IMR-90 (cell line): ENCODE results near the gene YWHAG. TPM values are rescaled to one million over a fixed set of nuclear protein-coding genes. Genes with fewer than 3 reads are reported as not detected.
A peak's percentile ranks its signal among the peaks of the same experiment; 100 is the strongest.

Experiments
- ATAC-seq: fragments of 200-7000 bp; cut with Tn5 transposase; 2 replicates; pipeline ENCODE4 v1.9.1; 2020; ENCODE audit warnings: low read depth, mild to moderate bottlenecking, moderate library complexity
- BruUV-seq: library from RNA; stranded (reverse); fragments of 400-500 nt; replicated peaks from 2 replicates; lab custom pipeline; 2021; lab: Mats Ljungman, UMichigan
- CTCF ChIA-PET: fragments of 300-600 bp; formaldehyde crosslinking; extraction: SDS; loops from one replicate; lab custom pipeline; 2021; ENCODE audit warnings: antibody characterized with exemption; lab: Yijun Ruan, JAX
- POLR2A ChIA-PET: fragments of 300-600 bp; sonication (Branson Sonifier 250); formaldehyde crosslinking; loops from one replicate; lab custom pipeline; 2022; ENCODE audit warnings: antibody characterized with exemption; ENCODE audit not compliant: unreplicated experiment; lab: Charles Lee
- DNase-seq: peaks from one replicate; pipeline ENCODE4 v3.0.0; 2013
- H2AFZ ChIP-seq: replicated peaks from 2 replicates; pipeline ENCODE3; 2013; ENCODE audit warnings: low read length, mild to moderate bottlenecking; ENCODE audit not compliant: poor library complexity
- H2AK5ac ChIP-seq: 2 replicates; pipeline ENCODE4 v1.6.1; 2013; ENCODE audit warnings: low read depth, low read length, inconsistent platforms
- H2AK9ac ChIP-seq: replicated peaks from 2 replicates; pipeline ENCODE3; 2013; ENCODE audit warnings: mild to moderate bottlenecking, low read depth, low read length, moderate library complexity; ENCODE audit not compliant: poor library complexity
- H2BK120ac ChIP-seq: 2 replicates; pipeline ENCODE4 v1.6.1; 2013; ENCODE audit warnings: low read depth, low read length, inconsistent platforms
- H2BK15ac ChIP-seq: 3 replicates; pipeline ENCODE4 v1.6.1; 2013; ENCODE audit warnings: low read depth, low read length, inconsistent platforms
- H2BK20ac ChIP-seq: 2 replicates; pipeline ENCODE4 v1.6.1; 2013; ENCODE audit warnings: low read depth, mild to moderate bottlenecking, inconsistent platforms, low read length, moderate library complexity
- H2BK5ac ChIP-seq: 2 replicates; pipeline ENCODE4 v1.6.1; 2013; ENCODE audit warnings: mild to moderate bottlenecking, low read depth, low read length, inconsistent platforms; ENCODE audit not compliant: poor library complexity, severe bottlenecking
- H3K14ac ChIP-seq: replicated peaks from 2 replicates; pipeline ENCODE4 v1.6.1; 2013; ENCODE audit warnings: low read depth, low read length, inconsistent platforms
- H3K18ac ChIP-seq: 2 replicates; pipeline ENCODE4 v1.6.1; 2013; ENCODE audit warnings: low read depth, low read length, control low read depth
- H3K23ac ChIP-seq: 2 replicates; pipeline ENCODE4 v1.6.1; 2013; ENCODE audit warnings: low read depth, low read length, inconsistent platforms
- H3K27ac ChIP-seq: 2 replicates; pipeline ENCODE4 v1.5.1; 2013; ENCODE audit warnings: mild to moderate bottlenecking, control low read depth, low read length; ENCODE audit not compliant: insufficient read depth
- H3K27me3 ChIP-seq: 2 replicates; pipeline ENCODE4 v1.6.1; 2013; ENCODE audit warnings: low read length; ENCODE audit not compliant: control insufficient read depth, insufficient read depth
- H3K36me3 ChIP-seq: 2 replicates; pipeline ENCODE4 v1.6.1; 2013; ENCODE audit warnings: low read length, mixed read lengths; ENCODE audit not compliant: control insufficient read depth, insufficient read depth
- H3K4ac ChIP-seq: 2 replicates; pipeline ENCODE4 v1.6.1; 2013; ENCODE audit warnings: low read depth, low read length, inconsistent platforms
- H3K4me1 ChIP-seq: 2 replicates; pipeline ENCODE4 v1.6.1; 2013; ENCODE audit warnings: low read length, mixed read lengths; ENCODE audit not compliant: control insufficient read depth, insufficient read depth
- H3K4me2 ChIP-seq: 2 replicates; pipeline ENCODE4 v1.6.1; 2013; ENCODE audit warnings: low read depth, mild to moderate bottlenecking, control low read depth, low read length, moderate library complexity
- H3K4me3 ChIP-seq: 2 replicates; pipeline ENCODE4 v1.5.1; 2013; ENCODE audit warnings: low read depth, mild to moderate bottlenecking, control low read depth, low read length, moderate library complexity; ENCODE audit not compliant: insufficient read depth
- H3K56ac ChIP-seq: 2 replicates; pipeline ENCODE4 v1.6.1; 2013; ENCODE audit warnings: low read length, inconsistent platforms; ENCODE audit not compliant: insufficient read depth; ENCODE audit errors: extremely low read depth
- H3K79me1 ChIP-seq, 2 experiments: 2 replicates each; pipeline ENCODE4 v1.6.1; 2013; ENCODE audit warnings: low read length in 2 of 2, inconsistent platforms in 1 of 2, low read depth in 1 of 2
- H3K9ac ChIP-seq: 2 replicates; pipeline ENCODE4 v1.6.1; 2013; ENCODE audit warnings: low read depth, low read length, control low read depth
- H3K9me1 ChIP-seq: 2 replicates; pipeline ENCODE4 v1.6.1; 2013; ENCODE audit warnings: low read length, inconsistent platforms; ENCODE audit not compliant: insufficient read depth
- H3K9me3 ChIP-seq: 2 replicates; pipeline ENCODE4 v1.6.1; 2013; ENCODE audit warnings: low read length; ENCODE audit not compliant: control insufficient read depth, insufficient read depth
- H4K20me1 ChIP-seq: 2 replicates; pipeline ENCODE4 v1.6.1; 2013; ENCODE audit warnings: low read length, inconsistent platforms; ENCODE audit not compliant: insufficient read depth
- H4K5ac ChIP-seq: 2 replicates; pipeline ENCODE4 v1.6.1; 2013; ENCODE audit warnings: mild to moderate bottlenecking, low read depth, low read length, control low read depth
- H4K8ac ChIP-seq, 2 experiments: 2 replicates each; pipeline ENCODE4 v1.6.1; 2013; ENCODE audit warnings: low read depth in 2 of 2, low read length in 2 of 2, control low read depth in 1 of 2, inconsistent platforms in 1 of 2
- H4K91ac ChIP-seq: 2 replicates; pipeline ENCODE4 v1.6.1; 2013; ENCODE audit warnings: low read depth, low read length, inconsistent platforms; ENCODE audit not compliant: insufficient read depth
- BHLHE40 ChIP-seq: fragments of 150-350 bp; IDR thresholded peaks from 2 replicates; pipeline ENCODE4 v1.6.1; 2016; ENCODE audit warnings: mild to moderate bottlenecking, low read depth, low read length
- CEBPB ChIP-seq: IDR thresholded peaks from 2 replicates; pipeline ENCODE4 v1.6.1; 2012; ENCODE audit warnings: low read depth, low read length, improper control_type of control experiment
- ELK1 ChIP-seq: fragments of 150-350 bp; IDR thresholded peaks from 2 replicates; pipeline ENCODE4 v1.6.1; 2016; ENCODE audit warnings: low read depth, mild to moderate bottlenecking, low read length, moderate library complexity, borderline replicate concordance
- FOS ChIP-seq: fragments of 150-350 bp; IDR thresholded peaks from 2 replicates; pipeline ENCODE4 v1.6.1; 2016; ENCODE audit warnings: low read depth, low read length
- MAFK ChIP-seq: IDR thresholded peaks from 2 replicates; pipeline ENCODE4 v1.6.1; 2012; ENCODE audit warnings: low read depth, low read length, improper control_type of control experiment
- MAZ ChIP-seq: IDR thresholded peaks from 2 replicates; pipeline ENCODE4 v1.6.1; 2012; ENCODE audit warnings: low read depth, mild to moderate bottlenecking, low read length, improper control_type of control experiment, moderate library complexity, borderline replicate concordance
- MXI1 ChIP-seq: IDR thresholded peaks from 2 replicates; pipeline ENCODE4 v1.6.1; 2012; ENCODE audit warnings: low read depth, mild to moderate bottlenecking, low read length, moderate library complexity, borderline replicate concordance
- POLR2A ChIP-seq: IDR thresholded peaks from 2 replicates; pipeline ENCODE4 v1.6.1; 2012; ENCODE audit warnings: mild to moderate bottlenecking, low read depth, low read length
- RCOR1 ChIP-seq: IDR thresholded peaks from 2 replicates; pipeline ENCODE4 v1.6.1; 2012; ENCODE audit warnings: mild to moderate bottlenecking, low read length, improper control_type of control experiment; ENCODE audit not compliant: insufficient replicate concordance
- RFX5 ChIP-seq: IDR thresholded peaks from 2 replicates; pipeline ENCODE4 v1.8.0; 2012; ENCODE audit warnings: low read depth, mild to moderate bottlenecking, low read length, moderate library complexity
- WGBS, 2 experiments: methylation state at CpG; one replicate each; pipeline versions ENCODE4 v1.1.5 to v1.1.7; 2013; ENCODE audit warnings: missing lambda C conversion rate in 2 of 2; ENCODE audit not compliant: insufficient read length in 1 of 2; ENCODE audit errors: extremely low coverage in 2 of 2; 5-methylcytosine and 5-hydroxymethylcytosine counted together
- dilution Hi-C: fragments of 300-500 bp; cut with HindIII; formaldehyde crosslinking; loops from one replicate; pipeline ENCODE4 v1.14.3; 2018; ENCODE audit warnings: low sequenced_read_pairs; ENCODE audit not compliant: unreplicated experiment
- in situ Hi-C: fragments of 300-500 bp; cut with MboI; formaldehyde crosslinking; loops from 3 replicates; pipeline ENCODE4 v1.14.3; 2019; ENCODE audit warnings: low sequenced_read_pairs, inconsistent platforms, mixed read lengths
- intact Hi-C: fragments of 100-400 bp; cut with micrococcal nuclease; formaldehyde crosslinking; loops from 2 replicates; pipeline ENCODE4 v1.10.0; 2022
- polyA plus RNA-seq, 3 experiments: library from polyadenylated mRNA; depleted of rRNA; stranded (reverse); fragments of >200 nt; gene quantifications; 2 replicates each; pipeline ENCODE4 v1.2.3, GENCODE V29; 2012; ENCODE audit warnings: low replicate concordance in 1 of 3
- total RNA-seq: library from RNA; depleted of rRNA; stranded (reverse); fragments of >200 nt; gene quantifications from 2 replicates; pipeline ENCODE4 v1.2.3, GENCODE V29; 2012

Gene YWHAG
- total and polyA plus RNA-seq, 2 of the 4 experiments (the other 2 are of a cell fraction): 40.1 to 64.9 TPM

- TF ChIP-seq POLR2A (no peak), RCOR1 (no peak), RFX5 (no peak), FOS (no peak)
Observed at GRCh38 chr7:76301000-76301399, 57.8 kb downstream of the YWHAG start (continued).

- H3K36me3 ChIP-seq: peaks cover 10% of the 10 kb centered on the region
- intact Hi-C loops (no loop called here), in situ Hi-C loops (no loop called here), dilution Hi-C loops (no loop called here)
- no peak overlapping the region for H3K14ac ChIP-seq
- H2BK20ac ChIP-seq: peak overlapping the region; percentile 47; the same call in 1 of the 2 replicates
- H2AFZ ChIP-seq: no peak overlapping the region
- no peak overlapping the region for H4K8ac ChIP-seq
- no peaks in the 10 kb centered on the region for H3K9me3 ChIP-seq
- no peaks in the 10 kb centered on the region for H3K27me3 ChIP-seq
- POLR2A ChIA-PET: no interaction called here
- H3K9me1 ChIP-seq: peaks cover 12% of the 10 kb centered on the region
- ATAC-seq (no peak), DNase-seq (peak; percentile 82)
- no peak overlapping the region for H3K27ac ChIP-seq
- CTCF ChIA-PET: no interaction called here
- BruUV-seq: no TSS peak
- no peak overlapping the region for H2AK9ac ChIP-seq
- peak overlapping the region; percentile 59; the same call in 1 of the 2 replicates for H2AK5ac ChIP-seq
- H4K5ac ChIP-seq: no peak overlapping the region
- H3K23ac ChIP-seq: no peak overlapping the region
- TF ChIP-seq BHLHE40 (0 out of 2 replicates have a peak, but pooled peaks have one; percentile 5), MAZ (no peak), FOS (peak; percentile 45; the same call in 1 of the 2 replicates), MXI1 (no peak), CEBPB (peak; percentile 88), MAFK (0 out of 2 replicates have a peak, but pooled peaks have one; percentile 4), ELK1 (no peak)
- no peak overlapping the region for H3K4me3 ChIP-seq
- peak overlapping the region; percentile 60; the same call in 1 of the 2 replicates for H3K4ac ChIP-seq
- peaks cover 0 to 28% of the 10 kb centered on the region in 2 experiments; a peak in 3 of 4 replicates for H3K79me1 ChIP-seq
- H2BK5ac ChIP-seq: peak overlapping the region; percentile 26
- no peak overlapping the region for H3K56ac ChIP-seq
- H3K18ac ChIP-seq: no peak overlapping the region
- 82% methylated on average over 6 of the region's 7 CpGs; no CpG with 5 or more reads in 1 of the 2 experiments for WGBS, 2 experiments
- peak overlapping the region; percentile 3; the same call in 1 of the 2 replicates for H2BK120ac ChIP-seq
- no peak overlapping the region for H4K91ac ChIP-seq
- no peak overlapping the region for H3K4me2 ChIP-seq
- peaks cover 15% of the 10 kb centered on the region for H4K20me1 ChIP-seq
- H2BK15ac ChIP-seq: peak overlapping the region; percentile 38; the same call in 1 of the 3 replicates
- H3K9ac ChIP-seq: no peak overlapping the region
- peaks cover 22% of the 10 kb centered on the region for H3K4me1 ChIP-seq
Observed at GRCh38 chr7:76300166-76300731, 58.5 kb downstream of the YWHAG start.
